PC-3 (cell line): ENCODE data around the gene BSN. TPM values are rescaled to one million over a fixed set of nuclear protein-coding genes. Genes with fewer than 3 reads are reported as not detected.

Experiments used
- ATAC-seq: fragments of 200-7000 bp; cut with Tn5 transposase; 2 replicates; pipeline ENCODE4 v1.9.1; 2020; ENCODE audit warnings: mild to moderate bottlenecking, moderate library complexity
- BruUV-seq: library from RNA; stranded (reverse); fragments of 400-500 nt; replicated peaks from 2 replicates; lab custom pipeline; 2021; lab: Mats Ljungman, UMichigan
- CTCF ChIA-PET: fragments of 300-600 bp; sonication (Branson Sonifier 250); formaldehyde crosslinking; loops from one replicate; lab custom pipeline; 2022; ENCODE audit warnings: antibody characterized with exemption; lab: Charles Lee
- POLR2A ChIA-PET: fragments of 300-600 bp; sonication (Branson Sonifier 250); formaldehyde crosslinking; loops from one replicate; lab custom pipeline; 2022; ENCODE audit warnings: antibody characterized with exemption; ENCODE audit not compliant: unreplicated experiment; lab: Charles Lee
- DNase-seq: peaks from one replicate; pipeline ENCODE4 v3.0.0-alpha.2; 2015
- H2AFZ ChIP-seq: fragments of 300-600 bp; sonication (generic); 2 replicates; pipeline ENCODE4 v1.6.0; 2016; ENCODE audit warnings: antibody characterized with exemption, low read length
- H3F3A ChIP-seq: fragments of 300-600 bp; sonication (generic); one replicate; pipeline ENCODE4 v1.6.0; 2017; ENCODE audit warnings: antibody characterized with exemption, low read length, control low read depth, mild to moderate bottlenecking; ENCODE audit not compliant: unreplicated experiment
- H3K27ac ChIP-seq: fragments of 300-600 bp; sonication (generic); 2 replicates; pipeline ENCODE4 v1.5.1; 2016; ENCODE audit warnings: mild to moderate bottlenecking, low read length
- H3K27me3 ChIP-seq: fragments of 300-600 bp; sonication (generic); 2 replicates; pipeline ENCODE4 v1.6.1; 2016; ENCODE audit warnings: low read length, mixed read lengths
- H3K36me3 ChIP-seq: fragments of 300-600 bp; sonication (generic); 2 replicates; pipeline ENCODE4 v1.6.1; 2016; ENCODE audit warnings: low read depth, mixed run types, low read length, mixed read lengths
- H3K4me1 ChIP-seq: fragments of 300-600 bp; sonication (generic); 2 replicates; pipeline ENCODE4 v1.5.1; 2016; ENCODE audit warnings: low read length; ENCODE audit not compliant: insufficient read depth
- H3K4me2 ChIP-seq: fragments of 300-600 bp; sonication (generic); 2 replicates; pipeline ENCODE4 v1.6.0; 2016; ENCODE audit warnings: low read length
- H3K4me3 ChIP-seq: fragments of 300-600 bp; sonication (generic); 2 replicates; pipeline ENCODE4 v1.5.1; 2016; ENCODE audit warnings: mild to moderate bottlenecking, low read length, mixed read lengths
- H3K79me2 ChIP-seq: fragments of 300-600 bp; sonication (generic); 2 replicates; pipeline ENCODE4 v1.6.1; 2017; ENCODE audit warnings: low read length, mixed read lengths
- H3K9ac ChIP-seq: fragments of 300-600 bp; sonication (generic); 2 replicates; pipeline ENCODE4 v1.6.0; 2016; ENCODE audit warnings: mild to moderate bottlenecking, low read length
- H3K9me2 ChIP-seq: fragments of 300-600 bp; sonication (generic); replicated peaks from 2 replicates; pipeline ENCODE4 v1.6.1; 2016; ENCODE audit warnings: mixed run types, low read length, mixed read lengths
- H3K9me3 ChIP-seq: fragments of 300-600 bp; sonication (generic); 2 replicates; pipeline ENCODE4 v1.6.1; 2016; ENCODE audit warnings: low read length, mixed read lengths
- H4K20me1 ChIP-seq: fragments of 300-600 bp; sonication (generic); 2 replicates; pipeline ENCODE4 v1.6.1; 2016; ENCODE audit warnings: low read length, mixed read lengths
- CTCF ChIP-seq: fragments of 300-600 bp; sonication (generic); conservative IDR thresholded peaks from 2 replicates; pipeline ENCODE4 v1.5.1; 2017; ENCODE audit warnings: antibody characterized with exemption, low read depth, mild to moderate bottlenecking, low read length
- EZH2 ChIP-seq: fragments of 300-600 bp; sonication (generic); IDR thresholded peaks from one replicate; pipeline ENCODE4 v1.6.1; 2017; ENCODE audit warnings: antibody characterized with exemption, mild to moderate bottlenecking, low read length; ENCODE audit not compliant: unreplicated experiment
- EZH2phosphoT487 ChIP-seq: fragments of 300-600 bp; sonication (generic); IDR thresholded peaks from 2 replicates; pipeline ENCODE4 v1.6.1; 2018; ENCODE audit warnings: mild to moderate bottlenecking, antibody characterized with exemption, low read length, borderline replicate concordance
- intact Hi-C: fragments of 100-400 bp; cut with micrococcal nuclease; formaldehyde crosslinking; loops from 2 replicates; pipeline ENCODE4 v1.9.0; 2023
- total RNA-seq: library from RNA; depleted of rRNA; stranded (reverse); fragments of >200 nt; gene quantifications from 2 replicates; pipeline ENCODE4 v1.2.3, GENCODE V29; 2014

The BSN gene
- total RNA-seq, 1 experiment from 2014 or later, result 0.80 TPM

GRCh38 chr3:49554633-49555265 lies 472 bp downstream of the BSN start:
- ChIA-PET POLR2A (interaction anchor here (0.6 kb wide), 1 partner anchor 63 kb away, joined by 3 read pairs; no protein-coding TSS in a partner anchor), CTCF (interaction anchor here (0.6 to 1.0 kb wide), 2 partner anchors 15 to 1073 kb away, joined by 6 to 11 read pairs; no protein-coding TSS in a partner anchor)
- no peaks in the 10 kb centered on the region for H4K20me1 ChIP-seq
- H3K9ac ChIP-seq, result no peak overlapping the region
- H3K4me3 ChIP-seq, result peak overlapping the region; percentile 58
- no peaks in the 10 kb centered on the region for H3K9me2 ChIP-seq
- H3K27me3 ChIP-seq, result peaks cover 20% of the 10 kb centered on the region; the same call in 1 of the 2 replicates
- intact Hi-C loops, result loop anchor here (1.0 kb wide), 1 partner anchor 15 kb away; no protein-coding TSS in a partner anchor
- H3K9me3 ChIP-seq, result no peaks in the 10 kb centered on the region
- no peaks in the 10 kb centered on the region for H3F3A ChIP-seq
- no peak overlapping the region for H2AFZ ChIP-seq
- TF ChIP-seq EZH2phosphoT487 (no peak), EZH2 (no peak), CTCF (no peak)
- H3K27ac ChIP-seq, result no peak overlapping the region
- no peaks in the 10 kb centered on the region for H3K79me2 ChIP-seq
- peaks cover 15% of the 10 kb centered on the region for H3K4me1 ChIP-seq
- BruUV-seq, result no TSS peak
- no peaks in the 10 kb centered on the region for H3K36me3 ChIP-seq
- ATAC-seq, result peak; percentile 84
- peak; percentile 59 for DNase-seq
- peak overlapping the region; percentile 83 for H3K4me2 ChIP-seq

DNA sequence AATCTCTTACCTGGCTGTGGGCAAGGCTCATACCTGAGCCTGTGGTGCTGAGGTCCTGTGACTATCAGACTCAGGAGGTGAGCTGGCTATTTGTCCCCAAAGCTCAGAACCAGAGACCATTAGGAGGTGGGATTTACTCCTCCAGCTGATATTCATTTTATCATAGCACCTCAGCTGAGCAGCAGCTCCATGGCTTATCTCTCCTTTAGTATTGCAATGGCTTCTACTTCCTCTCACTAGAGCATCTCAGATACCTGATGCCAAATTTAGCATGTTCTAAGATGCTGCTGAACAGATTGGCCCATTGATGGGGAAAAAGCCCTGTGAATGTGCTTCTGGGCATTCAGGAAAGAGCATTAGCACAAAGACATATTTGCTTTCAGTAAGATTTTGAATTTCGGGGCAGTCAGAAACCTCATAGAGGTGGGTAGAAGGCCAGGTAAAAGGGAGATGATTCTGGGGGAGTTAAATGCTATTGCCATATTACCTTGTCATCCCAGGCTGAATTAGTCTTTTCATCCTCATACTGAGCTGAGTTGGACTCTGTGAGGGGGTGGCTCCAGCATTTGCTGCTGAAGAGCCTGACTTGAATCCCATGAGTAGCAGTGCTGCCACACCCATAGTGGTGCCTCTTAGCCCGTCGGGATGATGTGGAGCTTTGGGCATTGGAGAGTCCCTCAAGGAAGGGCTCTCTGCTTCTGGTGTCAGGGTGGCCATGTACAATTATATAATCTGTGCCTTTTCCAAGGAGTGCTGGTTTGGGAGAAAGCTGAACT lies 2.4 kb downstream of the BSN start:
- POLR2A ChIA-PET, result no interaction called here
- Histone ChIP-seq H2AFZ (no peak overlapping the region), H3K27ac (no peak overlapping the region), H3K4me2 (no peak overlapping the region), H3F3A (no peaks in the 10 kb centered on the region), H3K9me3 (no peaks in the 10 kb centered on the region), H3K9ac (no peak overlapping the region), H3K36me3 (no peaks in the 10 kb centered on the region), H3K9me2 (no peaks in the 10 kb centered on the region), H3K27me3 (peaks cover 20% of the 10 kb centered on the region; the same call in 1 of the 2 replicates), H4K20me1 (no peaks in the 10 kb centered on the region), H3K4me1 (peaks cover 15% of the 10 kb centered on the region), H3K79me2 (no peaks in the 10 kb centered on the region), H3K4me3 (no peak overlapping the region)
- intact Hi-C loops, result no loop called here
- CTCF ChIA-PET, result no interaction called here
- no TSS peak for BruUV-seq
- TF ChIP-seq EZH2, result no peak
- no peak for TF ChIP-seq EZH2phosphoT487
- no peak for TF ChIP-seq CTCF
- DNase-seq, result no peak
- no peak for ATAC-seq
